IMR-90 (cell line): ENCODE data around the gene AP4B1. TPM values are rescaled to one million over a fixed set of nuclear protein-coding genes. Genes with fewer than 3 reads are reported as not detected.

Experiments
- ATAC-seq: fragments of 200-7000 bp; cut with Tn5 transposase; 2 replicates; pipeline ENCODE4 v1.9.1; 2020; ENCODE audit warnings: low read depth, mild to moderate bottlenecking, moderate library complexity
- BruUV-seq: library from RNA; stranded (reverse); fragments of 400-500 nt; replicated peaks from 2 replicates; lab custom pipeline; 2021; lab: Mats Ljungman, UMichigan
- CTCF ChIA-PET: fragments of 300-600 bp; formaldehyde crosslinking; extraction: SDS; loops from one replicate; lab custom pipeline; 2021; ENCODE audit warnings: antibody characterized with exemption; lab: Yijun Ruan, JAX
- POLR2A ChIA-PET: fragments of 300-600 bp; sonication (Branson Sonifier 250); formaldehyde crosslinking; loops from one replicate; lab custom pipeline; 2022; ENCODE audit warnings: antibody characterized with exemption; ENCODE audit not compliant: unreplicated experiment; lab: Charles Lee
- DNase-seq: peaks from one replicate; pipeline ENCODE4 v3.0.0; 2013
- H2AFZ ChIP-seq: replicated peaks from 2 replicates; pipeline ENCODE3; 2013; ENCODE audit warnings: low read length, mild to moderate bottlenecking; ENCODE audit not compliant: poor library complexity
- H2AK5ac ChIP-seq: 2 replicates; pipeline ENCODE4 v1.6.1; 2013; ENCODE audit warnings: low read depth, low read length, inconsistent platforms
- H2AK9ac ChIP-seq: replicated peaks from 2 replicates; pipeline ENCODE3; 2013; ENCODE audit warnings: mild to moderate bottlenecking, low read depth, low read length, moderate library complexity; ENCODE audit not compliant: poor library complexity
- H2BK120ac ChIP-seq: 2 replicates; pipeline ENCODE4 v1.6.1; 2013; ENCODE audit warnings: low read depth, low read length, inconsistent platforms
- H2BK15ac ChIP-seq: 3 replicates; pipeline ENCODE4 v1.6.1; 2013; ENCODE audit warnings: low read depth, low read length, inconsistent platforms
- H2BK20ac ChIP-seq: 2 replicates; pipeline ENCODE4 v1.6.1; 2013; ENCODE audit warnings: low read depth, mild to moderate bottlenecking, inconsistent platforms, low read length, moderate library complexity
- H2BK5ac ChIP-seq: 2 replicates; pipeline ENCODE4 v1.6.1; 2013; ENCODE audit warnings: mild to moderate bottlenecking, low read depth, low read length, inconsistent platforms; ENCODE audit not compliant: poor library complexity, severe bottlenecking
- H3K14ac ChIP-seq: replicated peaks from 2 replicates; pipeline ENCODE4 v1.6.1; 2013; ENCODE audit warnings: low read depth, low read length, inconsistent platforms
- H3K18ac ChIP-seq: 2 replicates; pipeline ENCODE4 v1.6.1; 2013; ENCODE audit warnings: low read depth, low read length, control low read depth
- H3K23ac ChIP-seq: 2 replicates; pipeline ENCODE4 v1.6.1; 2013; ENCODE audit warnings: low read depth, low read length, inconsistent platforms
- H3K27ac ChIP-seq: 2 replicates; pipeline ENCODE4 v1.5.1; 2013; ENCODE audit warnings: mild to moderate bottlenecking, control low read depth, low read length; ENCODE audit not compliant: insufficient read depth
- H3K27me3 ChIP-seq: 2 replicates; pipeline ENCODE4 v1.6.1; 2013; ENCODE audit warnings: low read length; ENCODE audit not compliant: control insufficient read depth, insufficient read depth
- H3K36me3 ChIP-seq: 2 replicates; pipeline ENCODE4 v1.6.1; 2013; ENCODE audit warnings: low read length, mixed read lengths; ENCODE audit not compliant: control insufficient read depth, insufficient read depth
- H3K4ac ChIP-seq: 2 replicates; pipeline ENCODE4 v1.6.1; 2013; ENCODE audit warnings: low read depth, low read length, inconsistent platforms
- H3K4me1 ChIP-seq: 2 replicates; pipeline ENCODE4 v1.6.1; 2013; ENCODE audit warnings: low read length, mixed read lengths; ENCODE audit not compliant: control insufficient read depth, insufficient read depth
- H3K4me2 ChIP-seq: 2 replicates; pipeline ENCODE4 v1.6.1; 2013; ENCODE audit warnings: low read depth, mild to moderate bottlenecking, control low read depth, low read length, moderate library complexity
- H3K4me3 ChIP-seq: 2 replicates; pipeline ENCODE4 v1.5.1; 2013; ENCODE audit warnings: low read depth, mild to moderate bottlenecking, control low read depth, low read length, moderate library complexity; ENCODE audit not compliant: insufficient read depth
- H3K56ac ChIP-seq: 2 replicates; pipeline ENCODE4 v1.6.1; 2013; ENCODE audit warnings: low read length, inconsistent platforms; ENCODE audit not compliant: insufficient read depth; ENCODE audit errors: extremely low read depth
- H3K79me1 ChIP-seq, 2 experiments: 2 replicates each; pipeline ENCODE4 v1.6.1; 2013; ENCODE audit warnings: low read length in 2 of 2, inconsistent platforms in 1 of 2, low read depth in 1 of 2
- H3K9ac ChIP-seq: 2 replicates; pipeline ENCODE4 v1.6.1; 2013; ENCODE audit warnings: low read depth, low read length, control low read depth
- H3K9me1 ChIP-seq: 2 replicates; pipeline ENCODE4 v1.6.1; 2013; ENCODE audit warnings: low read length, inconsistent platforms; ENCODE audit not compliant: insufficient read depth
- H3K9me3 ChIP-seq: 2 replicates; pipeline ENCODE4 v1.6.1; 2013; ENCODE audit warnings: low read length; ENCODE audit not compliant: control insufficient read depth, insufficient read depth
- H4K20me1 ChIP-seq: 2 replicates; pipeline ENCODE4 v1.6.1; 2013; ENCODE audit warnings: low read length, inconsistent platforms; ENCODE audit not compliant: insufficient read depth
- H4K5ac ChIP-seq: 2 replicates; pipeline ENCODE4 v1.6.1; 2013; ENCODE audit warnings: mild to moderate bottlenecking, low read depth, low read length, control low read depth
- H4K8ac ChIP-seq, 2 experiments: 2 replicates each; pipeline ENCODE4 v1.6.1; 2013; ENCODE audit warnings: low read depth in 2 of 2, low read length in 2 of 2, control low read depth in 1 of 2, inconsistent platforms in 1 of 2
- H4K91ac ChIP-seq: 2 replicates; pipeline ENCODE4 v1.6.1; 2013; ENCODE audit warnings: low read depth, low read length, inconsistent platforms; ENCODE audit not compliant: insufficient read depth
- BHLHE40 ChIP-seq: fragments of 150-350 bp; IDR thresholded peaks from 2 replicates; pipeline ENCODE4 v1.6.1; 2016; ENCODE audit warnings: mild to moderate bottlenecking, low read depth, low read length
- CEBPB ChIP-seq: IDR thresholded peaks from 2 replicates; pipeline ENCODE4 v1.6.1; 2012; ENCODE audit warnings: low read depth, low read length, improper control_type of control experiment
- CHD1 ChIP-seq: IDR thresholded peaks from 2 replicates; pipeline ENCODE4 v1.6.1; 2012; ENCODE audit warnings: low read depth, low read length, improper control_type of control experiment
- ELK1 ChIP-seq: fragments of 150-350 bp; IDR thresholded peaks from 2 replicates; pipeline ENCODE4 v1.6.1; 2016; ENCODE audit warnings: low read depth, mild to moderate bottlenecking, low read length, moderate library complexity, borderline replicate concordance
- FOS ChIP-seq: fragments of 150-350 bp; IDR thresholded peaks from 2 replicates; pipeline ENCODE4 v1.6.1; 2016; ENCODE audit warnings: low read depth, low read length
- MAFK ChIP-seq: IDR thresholded peaks from 2 replicates; pipeline ENCODE4 v1.6.1; 2012; ENCODE audit warnings: low read depth, low read length, improper control_type of control experiment
- MAZ ChIP-seq: IDR thresholded peaks from 2 replicates; pipeline ENCODE4 v1.6.1; 2012; ENCODE audit warnings: low read depth, mild to moderate bottlenecking, low read length, improper control_type of control experiment, moderate library complexity, borderline replicate concordance
- MXI1 ChIP-seq: IDR thresholded peaks from 2 replicates; pipeline ENCODE4 v1.6.1; 2012; ENCODE audit warnings: low read depth, mild to moderate bottlenecking, low read length, moderate library complexity, borderline replicate concordance
- NFE2L2 ChIP-seq: fragments of 150-350 bp; IDR thresholded peaks from 2 replicates; pipeline ENCODE4 v1.6.1; 2016; ENCODE audit warnings: low read depth, mild to moderate bottlenecking, low read length
- RAD21 ChIP-seq: IDR thresholded peaks from 2 replicates; pipeline ENCODE4 v1.6.1; 2012; ENCODE audit warnings: low read length, improper control_type of control experiment
- RFX5 ChIP-seq: IDR thresholded peaks from 2 replicates; pipeline ENCODE4 v1.8.0; 2012; ENCODE audit warnings: low read depth, mild to moderate bottlenecking, low read length, moderate library complexity
- SMC3 ChIP-seq: fragments of 150-350 bp; IDR thresholded peaks from 2 replicates; pipeline ENCODE4 v1.6.1; 2016; ENCODE audit warnings: low read depth, mild to moderate bottlenecking, antibody characterized with exemption, low read length, moderate library complexity
- USF2 ChIP-seq: fragments of 150-350 bp; IDR thresholded peaks from 2 replicates; pipeline ENCODE4 v1.6.1; 2017; ENCODE audit warnings: mild to moderate bottlenecking, antibody characterized with exemption, low read length, low read depth
- WGBS, 2 experiments: methylation state at CpG; one replicate each; pipeline versions ENCODE4 v1.1.5 to v1.1.7; 2013; ENCODE audit warnings: missing lambda C conversion rate in 2 of 2; ENCODE audit not compliant: insufficient read length in 1 of 2; ENCODE audit errors: extremely low coverage in 2 of 2; 5-methylcytosine and 5-hydroxymethylcytosine counted together
- dilution Hi-C: fragments of 300-500 bp; cut with HindIII; formaldehyde crosslinking; loops from one replicate; pipeline ENCODE4 v1.14.3; 2018; ENCODE audit warnings: low sequenced_read_pairs; ENCODE audit not compliant: unreplicated experiment
- in situ Hi-C: fragments of 300-500 bp; cut with MboI; formaldehyde crosslinking; loops from 3 replicates; pipeline ENCODE4 v1.14.3; 2019; ENCODE audit warnings: low sequenced_read_pairs, inconsistent platforms, mixed read lengths
- intact Hi-C: fragments of 100-400 bp; cut with micrococcal nuclease; formaldehyde crosslinking; loops from 2 replicates; pipeline ENCODE4 v1.10.0; 2022
- polyA plus RNA-seq, 3 experiments: library from polyadenylated mRNA; depleted of rRNA; stranded (reverse); fragments of >200 nt; gene quantifications; 2 replicates each; pipeline ENCODE4 v1.2.3, GENCODE V29; 2012; ENCODE audit warnings: low replicate concordance in 1 of 3
- total RNA-seq: library from RNA; depleted of rRNA; stranded (reverse); fragments of >200 nt; gene quantifications from 2 replicates; pipeline ENCODE4 v1.2.3, GENCODE V29; 2012

AP4B1 gene
- total and polyA plus RNA-seq, 2 of the 4 experiments (the other 2 are of a cell fraction) = 15.6 to 18.1 TPM

- in situ Hi-C loops = loop anchor here (5.0 to 25.0 kb wide), 2 partner anchors 66 to 766 kb away; no protein-coding TSS in a partner anchor
- no peak for TF ChIP-seq MXI1
- TF ChIP-seq NFE2L2 = no peak
- TF ChIP-seq MAZ = no peak
- TF ChIP-seq CHD1 = no peak
- no peak for TF ChIP-seq BHLHE40
- no peak for TF ChIP-seq USF2
- no peak for TF ChIP-seq CEBPB
- no peak for TF ChIP-seq RFX5
- no peak for TF ChIP-seq SMC3
- TF ChIP-seq MAFK = no peak
- no peak for TF ChIP-seq RAD21
- no peak for TF ChIP-seq FOS
- no peak for TF ChIP-seq ELK1
Measured at GRCh38 chr1:113903501-113904292, 902 bp downstream of the AP4B1 start.

More at GRCh38 chr1:113903501-113904292, 902 bp downstream of the AP4B1 start:
- intact Hi-C loops = loop anchor here (1.0 to 10.0 kb wide), 3 partner anchors 91 to 509 kb away; partner anchors contain the start of genes MAGI3, PHTF1 and RSBN1
- H4K20me1 ChIP-seq = no peaks in the 10 kb centered on the region
- H2AK5ac ChIP-seq = peak overlapping the region; percentile 53; the same call in 1 of the 2 replicates
- H3K4me1 ChIP-seq = no peaks in the 10 kb centered on the region
- ATAC-seq = no peak
- H3K27me3 ChIP-seq = no peaks in the 10 kb centered on the region
- ChIA-PET POLR2A (interaction anchor here (0.6 to 2.3 kb wide), 3 partner anchors 9 to 161 kb away, joined by 4 to 9 read pairs (median 6); partner anchors contain the start of gene HIPK1), CTCF (no interaction called here)
- H4K5ac ChIP-seq = no peak overlapping the region
- BruUV-seq = no TSS peak
- H4K8ac ChIP-seq = peak overlapping the region; percentile 68 to 81
- peaks cover 28 to 48% of the 10 kb centered on the region in 2 experiments for H3K79me1 ChIP-seq
- H2BK5ac ChIP-seq = peak overlapping the region; percentile 63
- peak overlapping the region; percentile 85; the same call in 1 of the 2 replicates for H3K56ac ChIP-seq
- no peak for DNase-seq
- H2BK120ac ChIP-seq = peak overlapping the region; percentile 43; the same call in 1 of the 2 replicates
- no peak overlapping the region for H3K18ac ChIP-seq
- H3K36me3 ChIP-seq = peaks cover 8% of the 10 kb centered on the region
- peak overlapping the region; percentile 87; the same call in 1 of the 2 replicates for H3K23ac ChIP-seq
- peaks cover 1% of the 10 kb centered on the region for H3K9me1 ChIP-seq
- peak overlapping the region; percentile 88 for H3K4me2 ChIP-seq
- H3K9me3 ChIP-seq = no peaks in the 10 kb centered on the region
- peak overlapping the region; percentile 91 for H2AFZ ChIP-seq
- H2BK20ac ChIP-seq = no peak overlapping the region
- WGBS, 2 experiments = no CpG with 5 or more reads among the region's 7 CpGs
- peak overlapping the region; percentile 75 for H3K14ac ChIP-seq
- H3K4me3 ChIP-seq = peak overlapping the region; percentile 58
- H3K4ac ChIP-seq = peak overlapping the region; percentile 71
- no peak overlapping the region for H2BK15ac ChIP-seq
- peak overlapping the region; percentile 56 for H2AK9ac ChIP-seq
- peak overlapping the region; percentile 83 for H3K27ac ChIP-seq
- dilution Hi-C loops = no loop called here
- H4K91ac ChIP-seq = peak overlapping the region; percentile 19
- peak overlapping the region; percentile 86 for H3K9ac ChIP-seq
